Smooth muscle cell (in vitro differentiated cells): ENCODE results near the gene ARID1B. TPM values are rescaled to one million over a fixed set of nuclear protein-coding genes. Genes with fewer than 3 reads are reported as not detected.
A peak's percentile ranks its signal among the peaks of the same experiment; 100 is the strongest.

Experiments used
- DNase-seq: peaks from one replicate; lab custom pipeline; 2025; ENCODE audit not compliant: unreplicated experiment; lab: John Stamatoyannopoulos, UW
- H2AFZ ChIP-seq: fragments of 200-600 bp; sonication (generic); 2 replicates; pipeline ENCODE4 v1.6.0; 2016; ENCODE audit warnings: antibody characterized with exemption, low read depth, mild to moderate bottlenecking
- H3F3A ChIP-seq: fragments of 200-600 bp; sonication (generic); 2 replicates; pipeline ENCODE4 v1.6.0; 2017; ENCODE audit warnings: antibody characterized with exemption, low read depth
- H3K27ac ChIP-seq: fragments of 200-600 bp; sonication (generic); 2 replicates; pipeline ENCODE4 v1.5.1; 2016; ENCODE audit warnings: low read depth, mild to moderate bottlenecking
- H3K27me3 ChIP-seq: fragments of 200-600 bp; sonication (generic); 2 replicates; pipeline ENCODE4 v1.6.1; 2016; ENCODE audit warnings: low read depth, mild to moderate bottlenecking
- H3K36me3 ChIP-seq: fragments of 200-600 bp; sonication (generic); 2 replicates; pipeline ENCODE4 v1.5.1; 2016; ENCODE audit warnings: low read depth
- H3K4me1 ChIP-seq: fragments of 200-600 bp; sonication (generic); 2 replicates; pipeline ENCODE4 v1.5.1; 2016; ENCODE audit warnings: low read depth
- H3K4me2 ChIP-seq: fragments of 200-600 bp; sonication (generic); 2 replicates; pipeline ENCODE4 v1.6.0; 2016; ENCODE audit warnings: mild to moderate bottlenecking
- H3K4me3 ChIP-seq: fragments of 200-600 bp; sonication (generic); 2 replicates; pipeline ENCODE4 v1.5.1; 2016; ENCODE audit warnings: mild to moderate bottlenecking
- H3K79me2 ChIP-seq: fragments of 200-600 bp; sonication (generic); 2 replicates; pipeline ENCODE4 v1.6.0; 2016; ENCODE audit warnings: low read depth, mild to moderate bottlenecking
- H3K9ac ChIP-seq: fragments of 200-600 bp; sonication (generic); 2 replicates; pipeline ENCODE4 v1.6.0; 2016; ENCODE audit warnings: low read depth
- H3K9me3 ChIP-seq: fragments of 200-600 bp; sonication (generic); replicated peaks from 2 replicates; pipeline ENCODE4 v1.5.1; 2016; ENCODE audit warnings: low read depth
- H4K20me1 ChIP-seq: fragments of 200-600 bp; sonication (generic); 2 replicates; pipeline ENCODE4 v1.6.0; 2016; ENCODE audit warnings: low read depth
- CTCF ChIP-seq: fragments of 200-600 bp; sonication (generic); IDR thresholded peaks from 2 replicates; pipeline ENCODE4 v1.5.1; 2017; ENCODE audit warnings: borderline replicate concordance, mild to moderate bottlenecking, antibody characterized with exemption; ENCODE audit not compliant: insufficient read depth, poor library complexity, severe bottlenecking
- WGBS: methylation state at CpG from one replicate; pipeline ENCODE4 v1.1.7; 2016; ENCODE audit warnings: low lambda C conversion rate; 5-methylcytosine and 5-hydroxymethylcytosine counted together
- polyA plus RNA-seq: library from polyadenylated mRNA; unstranded; fragments of >200 nt; fragmentation: Nextera tagmentation; extraction: Ambion mirVana; gene quantifications from 2 replicates; pipeline ENCODE4 v1.2.1, GENCODE V29; 2016
- total RNA-seq: library from RNA; depleted of rRNA; stranded (reverse); fragments of >200 nt; gene quantifications from 2 replicates; pipeline ENCODE4 v1.2.3, GENCODE V29; 2014

Gene ARID1B
- total and polyA plus RNA-seq, 2 experiments from 2014 or later = 30.1 to 65.4 TPM

GRCh38 chr6:157182503-157183264 is 405.5 kb downstream of the ARID1B start:
- 91% methylated on average over 15 of the region's 15 CpGs for WGBS
- Histone ChIP-seq H3K4me2 (no peak overlapping the region), H3K4me3 (no peak overlapping the region), H3F3A (no peaks in the 10 kb centered on the region), H3K27me3 (no peaks in the 10 kb centered on the region), H3K9me3 (no peaks in the 10 kb centered on the region), H2AFZ (no peak overlapping the region), H3K36me3 (peaks cover 7% of the 10 kb centered on the region), H3K4me1 (no peaks in the 10 kb centered on the region), H3K79me2 (no peaks in the 10 kb centered on the region), H3K27ac (no peak overlapping the region), H4K20me1 (no peaks in the 10 kb centered on the region), H3K9ac (no peak overlapping the region)
- no peak for TF ChIP-seq CTCF
- DNase-seq = no peak

- Histone ChIP-seq H3K9ac (no peak overlapping the region), H3K4me2 (peak overlapping the region; percentile 60), H4K20me1 (no peaks in the 10 kb centered on the region), H3F3A (no peaks in the 10 kb centered on the region), H3K27ac (no peak overlapping the region), H3K4me3 (no peak overlapping the region), H3K4me1 (no peaks in the 10 kb centered on the region), H3K9me3 (no peaks in the 10 kb centered on the region), H3K27me3 (no peaks in the 10 kb centered on the region), H2AFZ (no peak overlapping the region), H3K79me2 (no peaks in the 10 kb centered on the region), H3K36me3 (peaks cover 7% of the 10 kb centered on the region)
- peak; percentile 87 for TF ChIP-seq CTCF
- no peak for DNase-seq
- WGBS = 49% methylated on average over 25 of the region's 25 CpGs
Observed at GRCh38 chr6:157184202-157185015, 407.2 kb downstream of the ARID1B start.

- DNase-seq = no peak
- Histone ChIP-seq H4K20me1 (no peaks in the 10 kb centered on the region), H3K4me1 (no peaks in the 10 kb centered on the region), H3K27ac (no peak overlapping the region), H3K4me2 (no peak overlapping the region), H3K4me3 (no peak overlapping the region), H3F3A (no peaks in the 10 kb centered on the region), H3K27me3 (no peaks in the 10 kb centered on the region), H3K36me3 (peaks cover 9% of the 10 kb centered on the region), H2AFZ (no peak overlapping the region), H3K9me3 (no peaks in the 10 kb centered on the region), H3K79me2 (no peaks in the 10 kb centered on the region), H3K9ac (no peak overlapping the region)
- no peak for TF ChIP-seq CTCF
- 94% methylated on average over 8 of the region's 8 CpGs for WGBS
Observed at GRCh38 chr6:157185171-157185570, 408.0 kb downstream of the ARID1B start.
